HG02763 (cell line): ENCODE data around the gene EDDM13.
"Not testable (repeated sequence)": the region's sequence is repeated elsewhere in the genome, so short reads cannot be mapped to it uniquely, and the experiment has no call there.

Experiments used
- ATAC-seq: cut with Tn5 transposase; IDR thresholded peaks from one replicate; pipeline ENCODE4 v1.9.1; 2021; ENCODE audit warnings: mild to moderate bottlenecking, moderate library complexity; ENCODE audit not compliant: unreplicated experiment

EDDM13 gene

GRCh38 chr19:56294549-56294948, 22.0 kb downstream of the EDDM13 start:
- no peak for ATAC-seq

- no peak for ATAC-seq
These were observed 23.2 kb downstream of the EDDM13 start for GRCh38 chr19:56295531-56296455.

GRCh38 chr19:56297010-56297409, 24.5 kb downstream of the EDDM13 start:
- no peak for ATAC-seq

- no peak for ATAC-seq
These were observed 27.1 kb downstream of the EDDM13 start for GRCh38 chr19:56299688-56300087.

GRCh38 chr19:56301155-56301554, 28.6 kb downstream of the EDDM13 start:
- ATAC-seq = no peak

- no peak for ATAC-seq
These were observed 29.5 kb downstream of the EDDM13 start for GRCh38 chr19:56301886-56302620.

GRCh38 chr19:56304243-56304642, 31.7 kb downstream of the EDDM13 start:
- ATAC-seq = no peak

- ATAC-seq = no peak
These were observed 33.5 kb downstream of the EDDM13 start for GRCh38 chr19:56306016-56306415.

GRCh38 chr19:56307062-56307461, 34.5 kb downstream of the EDDM13 start:
- not testable (repeated sequence) for ATAC-seq

GRCh38 chr19:56308792-56309191, 36.2 kb downstream of the EDDM13 start:
- ATAC-seq = no peak

GRCh38 chr19:56309511-56310185, 37.1 kb downstream of the EDDM13 start:
- no peak for ATAC-seq

GRCh38 chr19:56310462-56310861, 37.9 kb downstream of the EDDM13 start:
- no peak for ATAC-seq

GRCh38 chr19:56312342-56312741, 39.8 kb downstream of the EDDM13 start:
- no peak for ATAC-seq

GRCh38 chr19:56312787-56313657, 40.5 kb downstream of the EDDM13 start:
- no peak for ATAC-seq

- no peak for ATAC-seq
These were observed 41.5 kb downstream of the EDDM13 start for GRCh38 chr19:56314018-56314380.

GRCh38 chr19:56314381-56315076, 42.0 kb downstream of the EDDM13 start, which contains the start of gene ZSCAN5A:
TSS of gene ZSCAN5A (minus strand) at chr19:56314839. CDS start at chr19:56225046, 89,793 bp downstream.
- ATAC-seq = peak; percentile 70

GRCh38 chr19:56315077-56315828, 42.7 kb downstream of the EDDM13 start:
- peak; percentile 80 for ATAC-seq

GRCh38 chr19:56316728-56317127, 44.2 kb downstream of the EDDM13 start:
- no peak for ATAC-seq

- ATAC-seq = no peak
These were observed 45.2 kb downstream of the EDDM13 start for GRCh38 chr19:56317749-56318148.
